Measurements from ENCODE around the gene CPEB4. TPM values are rescaled to one million over a fixed set of nuclear protein-coding genes. Genes with fewer than 3 reads are reported as not detected.

The CPEB4 gene
- total and polyA plus RNA-seq, 2 of the 8 experiments (the other 6 are each of a cell fraction or from before 2014, with no cell fraction given) = 8.4 to 13.4 TPM

DNA sequence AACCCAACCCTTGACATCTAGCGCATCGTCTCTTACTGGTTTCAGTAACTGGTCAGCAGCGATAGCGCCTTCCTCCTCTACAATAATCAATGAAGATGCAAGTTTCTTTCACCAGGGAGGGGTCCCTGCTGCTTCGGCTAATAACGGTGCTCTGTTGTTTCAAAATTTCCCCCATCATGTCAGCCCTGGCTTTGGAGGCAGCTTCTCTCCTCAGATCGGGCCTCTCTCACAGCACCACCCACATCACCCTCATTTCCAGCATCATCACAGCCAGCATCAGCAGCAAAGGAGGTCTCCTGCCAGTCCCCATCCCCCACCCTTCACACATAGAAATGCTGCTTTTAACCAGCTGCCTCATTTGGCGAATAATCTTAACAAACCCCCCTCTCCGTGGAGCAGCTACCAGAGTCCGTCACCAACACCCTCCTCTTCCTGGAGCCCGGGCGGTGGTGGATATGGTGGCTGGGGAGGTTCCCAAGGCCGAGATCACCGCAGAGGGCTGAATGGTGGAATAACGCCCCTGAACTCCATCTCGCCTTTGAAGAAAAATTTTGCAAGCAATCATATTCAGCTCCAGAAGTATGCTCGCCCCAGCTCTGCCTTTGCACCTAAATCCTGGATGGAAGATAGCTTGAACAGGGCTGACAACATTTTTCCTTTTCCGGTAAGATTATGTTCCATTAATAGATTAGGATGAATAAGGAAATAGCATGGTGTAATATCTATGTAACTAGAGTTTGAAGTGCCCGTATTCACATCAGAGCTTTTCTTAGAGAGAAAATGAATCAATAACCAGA lies 2.2 kb downstream of the CPEB4 start (continued):
- TF ChIP-seq, protein P1, sequence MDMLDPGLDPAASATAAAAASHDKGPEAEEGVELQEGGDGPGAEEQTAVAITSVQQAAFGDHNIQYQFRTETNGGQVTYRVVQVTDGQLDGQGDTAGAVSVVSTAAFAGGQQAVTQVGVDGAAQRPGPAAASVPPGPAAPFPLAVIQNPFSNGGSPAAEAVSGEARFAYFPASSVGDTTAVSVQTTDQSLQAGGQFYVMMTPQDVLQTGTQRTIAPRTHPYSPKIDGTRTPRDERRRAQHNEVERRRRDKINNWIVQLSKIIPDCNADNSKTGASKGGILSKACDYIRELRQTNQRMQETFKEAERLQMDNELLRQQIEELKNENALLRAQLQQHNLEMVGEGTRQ (IDR thresholded peaks at IDR 0.05; ENCODE audit: low read length) = no peak
- no peak for TF ChIP-seq ZNF274 (IDR thresholded peaks at IDR 0.05; ENCODE audit: borderline replicate concordance, extremely low read depth, low read length)
- no peak for TF ChIP-seq SIRT6 (IDR thresholded peaks at IDR 0.05; ENCODE audit: low read length)
- no peak for TF ChIP-seq SP4 (IDR thresholded peaks at IDR 0.05; ENCODE audit: low read length)
- TF ChIP-seq GABPA (IDR thresholded peaks at IDR 0.05; ENCODE audit: borderline replicate concordance, insufficient read depth, low read length) = no peak

Data from H1 (cell line).